GM20431 (cell line): ENCODE data around the gene KCNJ4.
"Not testable (repeated sequence)": the region's sequence is repeated elsewhere in the genome, so short reads cannot be mapped to it uniquely, and the experiment has no call there.

Source experiments
- in situ Hi-C: fragments of 300-500 bp; cut with MseI, MboI; formaldehyde crosslinking; loops from one replicate; pipeline ENCODE4 v1.15.0; 2020; ENCODE audit warnings: low sequenced_read_pairs; ENCODE audit not compliant: unreplicated experiment

The KCNJ4 gene

GRCh38 chr22:38396440-38397069, 58.4 kb downstream of the KCNJ4 start:
- in situ Hi-C loops = not testable (repeated sequence)

GRCh38 chr22:38395944-38396343, 59.1 kb downstream of the KCNJ4 start:
- in situ Hi-C loops = not testable (repeated sequence)

- in situ Hi-C loops = not testable (repeated sequence)
These were observed 59.9 kb downstream of the KCNJ4 start for GRCh38 chr22:38394929-38395624.

GRCh38 chr22:38389428-38389818, 65.6 kb downstream of the KCNJ4 start:
- in situ Hi-C loops = not testable (repeated sequence)

GRCh38 chr22:38388506-38389427, 66.2 kb downstream of the KCNJ4 start:
- in situ Hi-C loops = not testable (repeated sequence)

GRCh38 chr22:38386918-38387317, 68.1 kb downstream of the KCNJ4 start:
- in situ Hi-C loops = not testable (repeated sequence)

- in situ Hi-C loops = no loop called here
These were observed 71.6 kb downstream of the KCNJ4 start for GRCh38 chr22:38383417-38383816.

GRCh38 chr22:38381371-38381770, 73.6 kb downstream of the KCNJ4 start:
- in situ Hi-C loops = not testable (repeated sequence)
